SK-N-SH treated with all-trans-retinoic acid at 6 μM for 48 hours (cell line): ENCODE data around the gene TEAD3.
A peak's percentile ranks its signal among the peaks of the same experiment; 100 is the strongest.
"Not testable (repeated sequence)": the region's sequence is repeated elsewhere in the genome, so short reads cannot be mapped to it uniquely, and the experiment has no call there.

Source experiments
- ATAC-seq: fragments of 200-7000 bp; cut with Tn5 transposase; 3 replicates; pipeline ENCODE4 v1.9.1; 2020; ENCODE audit warnings: mild to moderate bottlenecking, moderate library complexity
- ARNTL ChIP-seq: fragments of 450-650 bp; formaldehyde crosslinking; IDR thresholded peaks from 2 replicates; pipeline ENCODE4 v1.5.0; 2020; ENCODE audit warnings: low read depth, mild to moderate bottlenecking, moderate library complexity, borderline replicate concordance
- CSDC2 ChIP-seq: fragments of 250-450 bp; sonication (Bioruptor Pico); IDR thresholded peaks from 2 replicates; pipeline ENCODE4 v1.5.0; 2020; ENCODE audit warnings: mild to moderate bottlenecking, moderate library complexity
- ESRRG ChIP-seq: fragments of 250-450 bp; sonication (Bioruptor Pico); IDR thresholded peaks from 2 replicates; pipeline ENCODE4 v1.6.1; 2021; ENCODE audit warnings: mild to moderate bottlenecking
- ISL1 ChIP-seq: fragments of 250-450 bp; sonication (Bioruptor Pico); IDR thresholded peaks from 2 replicates; pipeline ENCODE4 v2.1.2; 2022; ENCODE audit warnings: mild to moderate bottlenecking, moderate library complexity
- POU6F1 ChIP-seq: fragments of 250-450 bp; sonication (Bioruptor Pico); IDR thresholded peaks from 2 replicates; pipeline ENCODE4 v1.8.0; 2021; ENCODE audit warnings: low read depth, mild to moderate bottlenecking, moderate library complexity, borderline replicate concordance
- PPARA ChIP-seq: fragments of 250-450 bp; sonication (Bioruptor Pico); IDR thresholded peaks from 2 replicates; pipeline ENCODE4 v1.5.0; 2020; ENCODE audit warnings: mild to moderate bottlenecking, borderline replicate concordance
- SNAI2 ChIP-seq: fragments of 250-450 bp; sonication (Bioruptor Pico); IDR thresholded peaks from 2 replicates; pipeline ENCODE4 v1.5.0; 2020; ENCODE audit warnings: mild to moderate bottlenecking, moderate library complexity
- TCF4 ChIP-seq: fragments of 250-450 bp; sonication (Bioruptor Pico); IDR thresholded peaks from 2 replicates; pipeline ENCODE4 v1.8.0; 2021; ENCODE audit warnings: mild to moderate bottlenecking, moderate library complexity, borderline replicate concordance
- TOX ChIP-seq: fragments of 250-450 bp; sonication (Bioruptor Pico); IDR thresholded peaks from 2 replicates; pipeline ENCODE4 v1.8.0; 2021; ENCODE audit warnings: mild to moderate bottlenecking, moderate library complexity, borderline replicate concordance
- TSHZ2 ChIP-seq: fragments of 250-450 bp; sonication (Bioruptor Pico); IDR thresholded peaks from 2 replicates; pipeline ENCODE4 v1.5.0; 2020; ENCODE audit warnings: mild to moderate bottlenecking, moderate library complexity
- ZC3H10 ChIP-seq: fragments of 250-450 bp; sonication (Bioruptor Pico); IDR thresholded peaks from 2 replicates; pipeline ENCODE4 v1.5.1; 2021; ENCODE audit warnings: mild to moderate bottlenecking, moderate library complexity
- ZNF565 ChIP-seq: fragments of 450-650 bp; formaldehyde crosslinking; conservative IDR thresholded peaks from 2 replicates; pipeline ENCODE4 v1.5.0; 2020; ENCODE audit warnings: low read depth, mild to moderate bottlenecking, moderate library complexity
- ZNF70 ChIP-seq: fragments of 450-650 bp; formaldehyde crosslinking; IDR thresholded peaks from 2 replicates; pipeline ENCODE4 v1.5.0; 2020; ENCODE audit warnings: mild to moderate bottlenecking, moderate library complexity
- TF ChIP-seq, protein P1 (sequence below): fragments of 250-450 bp; sonication (Bioruptor Pico); IDR thresholded peaks from 2 replicates; pipeline ENCODE4 v1.8.0; 2020; ENCODE audit warnings: mild to moderate bottlenecking, moderate library complexity, borderline replicate concordance
- TF ChIP-seq, protein P2 (sequence below): fragments of 250-450 bp; sonication (Bioruptor Pico); IDR thresholded peaks from 2 replicates; pipeline ENCODE4 v1.5.1; 2021; ENCODE audit warnings: mild to moderate bottlenecking, moderate library complexity

Gene TEAD3

DNA sequence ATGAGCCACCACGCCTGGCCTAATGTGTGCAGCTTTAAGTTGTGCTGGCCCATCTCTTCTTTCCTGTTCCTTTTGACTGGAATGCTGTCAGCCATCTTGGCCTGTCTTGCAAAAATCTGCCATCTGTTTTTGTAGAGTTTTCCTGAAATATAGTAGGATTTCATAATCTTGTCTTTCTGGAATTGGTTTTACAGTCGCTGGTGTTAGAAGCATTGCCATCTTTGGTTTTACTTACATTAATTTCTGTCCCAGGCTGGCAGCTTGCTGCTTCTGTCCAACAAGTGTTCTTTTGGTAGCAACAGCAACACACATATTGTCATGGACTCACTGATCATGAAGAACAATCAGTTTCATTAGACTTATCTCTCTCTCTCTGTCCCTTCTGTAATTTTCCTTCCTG, 45.0 kb upstream of the TEAD3 start:
- no peak for TF ChIP-seq ESRRG (CRISPR knock-in tag)
- TF ChIP-seq ZC3H10 (CRISPR knock-in tag): no peak
- TF ChIP-seq PPARA (CRISPR knock-in tag): no peak
- no peak for ATAC-seq

DNA sequence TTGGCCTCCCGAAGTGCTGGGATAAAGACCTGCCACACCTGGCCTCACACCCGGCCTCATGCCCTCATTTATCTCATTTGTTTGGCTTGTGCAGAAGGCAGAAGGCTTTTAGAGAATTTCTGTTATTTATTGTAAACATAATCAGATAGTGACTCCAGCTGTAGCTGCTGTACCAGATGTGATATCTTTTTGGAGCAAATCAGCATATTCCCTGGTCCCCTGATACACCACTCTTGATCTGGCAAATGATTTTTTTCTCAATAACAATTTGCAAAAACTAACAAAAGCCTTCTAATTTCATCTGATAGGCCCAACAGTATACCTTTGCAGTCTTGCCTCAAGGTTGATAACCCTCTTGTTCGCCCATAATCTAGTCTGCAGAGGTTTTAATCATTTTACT, 42.3 kb upstream of the TEAD3 start:
- ATAC-seq: no peak
- TF ChIP-seq PPARA (CRISPR knock-in tag): no peak
- peak; percentile 92 for TF ChIP-seq TCF4 (CRISPR knock-in tag)
- TF ChIP-seq ISL1 (CRISPR knock-in tag): no peak
- peak; percentile 34; the same call in 1 of the 2 replicates for TF ChIP-seq TSHZ2 (CRISPR knock-in tag)
- no peak for TF ChIP-seq SNAI2 (CRISPR knock-in tag)
- no peak for TF ChIP-seq ZC3H10 (CRISPR knock-in tag)
- TF ChIP-seq, all 23 proteins: peak for 2

GRCh38 chr6:35535847-35536246, 39.0 kb upstream of the TEAD3 start:
- not testable (repeated sequence) for ATAC-seq

GRCh38 chr6:35534407-35535170, 37.7 kb upstream of the TEAD3 start:
- ATAC-seq: peak; percentile 88
- TF ChIP-seq ARNTL: no peak
- peak; percentile 93 for TF ChIP-seq TCF4 (CRISPR knock-in tag)
- TF ChIP-seq TSHZ2 (CRISPR knock-in tag): peak; percentile 65; the same call in 1 of the 2 replicates
- 0 out of 2 replicates have a peak, but pooled peaks have one; percentile 11 for TF ChIP-seq ISL1 (CRISPR knock-in tag)

GRCh38 chr6:35533981-35534380, 37.1 kb upstream of the TEAD3 start:
- TF ChIP-seq, protein P1, sequence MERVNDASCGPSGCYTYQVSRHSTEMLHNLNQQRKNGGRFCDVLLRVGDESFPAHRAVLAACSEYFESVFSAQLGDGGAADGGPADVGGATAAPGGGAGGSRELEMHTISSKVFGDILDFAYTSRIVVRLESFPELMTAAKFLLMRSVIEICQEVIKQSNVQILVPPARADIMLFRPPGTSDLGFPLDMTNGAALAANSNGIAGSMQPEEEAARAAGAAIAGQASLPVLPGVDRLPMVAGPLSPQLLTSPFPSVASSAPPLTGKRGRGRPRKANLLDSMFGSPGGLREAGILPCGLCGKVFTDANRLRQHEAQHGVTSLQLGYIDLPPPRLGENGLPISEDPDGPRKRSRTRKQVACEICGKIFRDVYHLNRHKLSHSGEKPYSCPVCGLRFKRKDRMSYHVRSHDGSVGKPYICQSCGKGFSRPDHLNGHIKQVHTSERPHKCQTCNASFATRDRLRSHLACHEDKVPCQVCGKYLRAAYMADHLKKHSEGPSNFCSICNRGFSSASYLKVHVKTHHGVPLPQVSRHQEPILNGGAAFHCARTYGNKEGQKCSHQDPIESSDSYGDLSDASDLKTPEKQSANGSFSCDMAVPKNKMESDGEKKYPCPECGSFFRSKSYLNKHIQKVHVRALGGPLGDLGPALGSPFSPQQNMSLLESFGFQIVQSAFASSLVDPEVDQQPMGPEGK: no peak
- no peak for TF ChIP-seq SNAI2 (CRISPR knock-in tag)
- TF ChIP-seq POU6F1: no peak
- no peak for TF ChIP-seq CSDC2
- no peak for TF ChIP-seq ZNF70 (CRISPR knock-in tag)
- TF ChIP-seq PPARA (CRISPR knock-in tag): no peak
- TF ChIP-seq, protein P2, sequence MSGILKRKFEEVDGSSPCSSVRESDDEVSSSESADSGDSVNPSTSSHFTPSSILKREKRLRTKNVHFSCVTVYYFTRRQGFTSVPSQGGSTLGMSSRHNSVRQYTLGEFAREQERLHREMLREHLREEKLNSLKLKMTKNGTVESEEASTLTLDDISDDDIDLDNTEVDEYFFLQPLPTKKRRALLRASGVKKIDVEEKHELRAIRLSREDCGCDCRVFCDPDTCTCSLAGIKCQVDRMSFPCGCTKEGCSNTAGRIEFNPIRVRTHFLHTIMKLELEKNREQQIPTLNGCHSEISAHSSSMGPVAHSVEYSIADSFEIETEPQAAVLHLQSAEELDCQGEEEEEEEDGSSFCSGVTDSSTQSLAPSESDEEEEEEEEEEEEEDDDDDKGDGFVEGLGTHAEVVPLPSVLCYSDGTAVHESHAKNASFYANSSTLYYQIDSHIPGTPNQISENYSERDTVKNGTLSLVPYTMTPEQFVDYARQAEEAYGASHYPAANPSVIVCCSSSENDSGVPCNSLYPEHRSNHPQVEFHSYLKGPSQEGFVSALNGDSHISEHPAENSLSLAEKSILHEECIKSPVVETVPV (CRISPR knock-in tag): no peak
- TF ChIP-seq ISL1 (CRISPR knock-in tag): no peak
- TF ChIP-seq TOX (CRISPR knock-in tag): no peak
- no peak for TF ChIP-seq ZNF565 (CRISPR knock-in tag)
- ATAC-seq: peak; percentile 46; the same call in 2 of the 3 replicates
